ENCODE data around the gene PPP1R13B.

The PPP1R13B gene

GRCh38 chr14:103744621-103745395 is 102.6 kb downstream of the PPP1R13B start:
- DNase-seq (ENCODE audit: low read depth in 2 of 2), result no peak

- DNase-seq (ENCODE audit: low read depth in 2 of 2), result no peak
Measured at GRCh38 chr14:103743691-103744090, 103.7 kb downstream of the PPP1R13B start.

GRCh38 chr14:103742499-103743255 is 104.7 kb downstream of the PPP1R13B start:
- no peak for DNase-seq (ENCODE audit: low read depth in 2 of 2)

- no peak for DNase-seq (ENCODE audit: low read depth in 2 of 2)
Measured at GRCh38 chr14:103741876-103742275, 105.5 kb downstream of the PPP1R13B start.

- no peak for DNase-seq (ENCODE audit: low read depth in 2 of 2)
Measured at GRCh38 chr14:103740991-103741689, 106.2 kb downstream of the PPP1R13B start.

GRCh38 chr14:103739793-103740501 is 107.4 kb downstream of the PPP1R13B start:
- no peak for DNase-seq (ENCODE audit: low read depth in 2 of 2)

- no peak for DNase-seq (ENCODE audit: low read depth in 2 of 2)
Measured at GRCh38 chr14:103739466-103739792, 107.9 kb downstream of the PPP1R13B start.

- DNase-seq (ENCODE audit: low read depth in 2 of 2), result no peak
Measured at GRCh38 chr14:103738701-103739451, 108.5 kb downstream of the PPP1R13B start.

GRCh38 chr14:103738166-103738565 is 109.2 kb downstream of the PPP1R13B start:
- DNase-seq (ENCODE audit: low read depth in 2 of 2), result peak in 1 of 2 experiments; percentile 31

GRCh38 chr14:103737432-103738045 is 109.8 kb downstream of the PPP1R13B start:
- no peak for DNase-seq (ENCODE audit: low read depth in 2 of 2)

GRCh38 chr14:103736546-103737431 is 110.6 kb downstream of the PPP1R13B start:
- DNase-seq (ENCODE audit: low read depth in 2 of 2), result no peak

- no peak for DNase-seq (ENCODE audit: low read depth in 2 of 2)
Measured at GRCh38 chr14:103735815-103736545, 111.4 kb downstream of the PPP1R13B start.

GRCh38 chr14:103735439-103735814 is 111.9 kb downstream of the PPP1R13B start:
- no peak for DNase-seq (ENCODE audit: low read depth in 2 of 2)

- DNase-seq (ENCODE audit: low read depth in 2 of 2), result no peak
Measured at GRCh38 chr14:103735022-103735421, 112.4 kb downstream of the PPP1R13B start.

GRCh38 chr14:103734081-103734888 is 113.1 kb downstream of the PPP1R13B start:
- DNase-seq (ENCODE audit: low read depth in 2 of 2), result no peak

- DNase-seq (ENCODE audit: low read depth in 2 of 2), result no peak
Measured at GRCh38 chr14:103733651-103734050, 113.7 kb downstream of the PPP1R13B start.

GRCh38 chr14:103732868-103733620 is 114.3 kb downstream of the PPP1R13B start:
- DNase-seq (ENCODE audit: low read depth in 2 of 2), result no peak

Data from fibroblast of skin of left quadriceps (primary cell).